ENCODE data around the gene SH2D2A. TPM values are rescaled to one million over a fixed set of nuclear protein-coding genes. Genes with fewer than 3 reads are reported as not detected.

Gene SH2D2A
- total and polyA plus RNA-seq, 9 of the 15 experiments (the other 6 are each of a cell fraction or from before 2014, with no cell fraction given) = 0.89 to 33.6 (median 6.9) TPM

DNA sequence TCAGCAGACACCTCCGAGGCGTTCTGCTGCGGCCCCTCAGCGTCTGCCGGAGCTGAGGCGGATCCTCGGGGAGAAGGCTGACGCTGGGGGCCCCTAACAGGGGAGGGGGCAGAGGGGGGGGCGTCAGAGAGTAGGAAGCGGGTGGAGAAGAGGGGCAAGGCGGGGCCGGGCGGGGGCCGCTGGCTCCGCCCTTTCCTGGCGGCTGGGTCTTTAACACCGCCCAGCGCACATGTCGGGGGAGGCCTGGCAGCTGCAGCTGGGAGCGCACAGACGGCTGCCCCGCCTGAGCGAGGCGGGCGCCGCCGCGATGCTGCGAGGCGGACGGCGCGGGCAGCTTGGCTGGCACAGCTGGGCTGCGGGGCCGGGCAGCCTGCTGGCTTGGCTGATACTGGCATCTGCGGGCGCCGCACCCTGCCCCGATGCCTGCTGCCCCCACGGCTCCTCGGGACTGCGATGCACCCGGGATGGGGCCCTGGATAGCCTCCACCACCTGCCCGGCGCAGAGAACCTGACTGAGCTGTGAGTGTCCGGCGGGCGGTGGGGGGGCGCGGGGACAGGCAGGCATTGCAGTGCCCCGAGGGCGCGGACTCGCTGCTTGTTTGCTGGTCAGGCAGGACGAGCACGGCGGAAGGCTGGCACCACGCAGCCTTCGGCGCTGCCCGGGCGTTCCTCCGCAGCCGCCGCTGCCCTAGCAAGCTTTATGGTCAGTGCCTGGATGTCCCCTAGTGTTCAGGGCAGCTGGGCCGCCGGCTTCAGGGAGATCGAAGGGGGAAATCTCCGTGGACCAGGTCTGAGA is 44.2 kb upstream of the SH2D2A start, which contains the start of gene NTRK1 (continued):
- TF ChIP-seq, protein P1, sequence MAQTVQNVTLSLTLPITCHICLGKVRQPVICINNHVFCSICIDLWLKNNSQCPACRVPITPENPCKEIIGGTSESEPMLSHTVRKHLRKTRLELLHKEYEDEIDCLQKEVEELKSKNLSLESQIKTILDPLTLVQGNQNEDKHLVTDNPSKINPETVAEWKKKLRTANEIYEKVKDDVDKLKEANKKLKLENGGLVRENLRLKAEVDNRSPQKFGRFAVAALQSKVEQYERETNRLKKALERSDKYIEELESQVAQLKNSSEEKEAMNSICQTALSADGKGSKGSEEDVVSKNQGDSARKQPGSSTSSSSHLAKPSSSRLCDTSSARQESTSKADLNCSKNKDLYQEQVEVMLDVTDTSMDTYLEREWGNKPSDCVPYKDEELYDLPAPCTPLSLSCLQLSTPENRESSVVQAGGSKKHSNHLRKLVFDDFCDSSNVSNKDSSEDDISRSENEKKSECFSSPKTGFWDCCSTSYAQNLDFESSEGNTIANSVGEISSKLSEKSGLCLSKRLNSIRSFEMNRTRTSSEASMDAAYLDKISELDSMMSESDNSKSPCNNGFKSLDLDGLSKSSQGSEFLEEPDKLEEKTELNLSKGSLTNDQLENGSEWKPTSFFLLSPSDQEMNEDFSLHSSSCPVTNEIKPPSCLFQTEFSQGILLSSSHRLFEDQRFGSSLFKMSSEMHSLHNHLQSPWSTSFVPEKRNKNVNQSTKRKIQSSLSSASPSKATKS (CRISPR knock-in tag; IDR thresholded peaks at IDR 0.05) = no peak
- TF ChIP-seq XRCC4 (IDR thresholded peaks at IDR 0.05; ENCODE audit: extremely low read depth, insufficient read depth, insufficient read length) (no peak), CC2D1A (IDR thresholded peaks at IDR 0.05) (no peak), HNRNPL (IDR thresholded peaks at IDR 0.05; ENCODE audit: low read depth, low read length) (0 out of 2 replicates have a peak, but pooled peaks have one; percentile 78), NUFIP1 (IDR thresholded peaks at IDR 0.05; ENCODE audit: partially characterized antibody) (no peak), ZSCAN32 (CRISPR knock-in tag; IDR thresholded peaks at IDR 0.05) (no peak), HDGF (IDR thresholded peaks at IDR 0.05) (no peak), EWSR1 (IDR thresholded peaks at IDR 0.05; ENCODE audit: borderline replicate concordance, low read depth, partially characterized antibody) (no peak), ZFPM2 (CRISPR knock-in tag; IDR thresholded peaks at IDR 0.05) (no peak), BDP1 (IDR thresholded peaks at IDR 0.05; ENCODE audit: insufficient read depth, insufficient read length) (no peak), SMARCC2 (IDR thresholded peaks at IDR 0.05; ENCODE audit: low read depth) (no peak), ZNF77 (CRISPR knock-in tag; IDR thresholded peaks at IDR 0.05) (no peak), GATA2 (CRISPR knock-in tag; IDR thresholded peaks at IDR 0.05) (no peak), MYC (IDR thresholded peaks at IDR 0.05; ENCODE audit: low read depth, low read length) (peak; percentile 77), MYC (CRISPR knock-in tag; IDR thresholded peaks at IDR 0.05; ENCODE audit: borderline replicate concordance, low read depth) (no peak), PHTF2 (CRISPR knock-in tag; IDR thresholded peaks at IDR 0.05) (no peak), ZBTB1 (CRISPR knock-in tag; IDR thresholded peaks at IDR 0.05; ENCODE audit: borderline replicate concordance, low read depth) (no peak), ATF1 (CRISPR knock-in tag; IDR thresholded peaks at IDR 0.05) (no peak), ATF1 (tag; IDR thresholded peaks at IDR 0.05) (0 out of 2 replicates have a peak, but pooled peaks have one; percentile 2), CXXC5 (CRISPR knock-in tag; IDR thresholded peaks at IDR 0.05) (peak; percentile 29), ZKSCAN3 (CRISPR knock-in tag; IDR thresholded peaks at IDR 0.05) (no peak), POLR2G (IDR thresholded peaks at IDR 0.05; ENCODE audit: low read depth, low read length) (peak; percentile 71), ZC3H4 (CRISPR knock-in tag; IDR thresholded peaks at IDR 0.05; ENCODE audit: borderline replicate concordance) (no peak)
- TF ChIP-seq, protein P2, sequence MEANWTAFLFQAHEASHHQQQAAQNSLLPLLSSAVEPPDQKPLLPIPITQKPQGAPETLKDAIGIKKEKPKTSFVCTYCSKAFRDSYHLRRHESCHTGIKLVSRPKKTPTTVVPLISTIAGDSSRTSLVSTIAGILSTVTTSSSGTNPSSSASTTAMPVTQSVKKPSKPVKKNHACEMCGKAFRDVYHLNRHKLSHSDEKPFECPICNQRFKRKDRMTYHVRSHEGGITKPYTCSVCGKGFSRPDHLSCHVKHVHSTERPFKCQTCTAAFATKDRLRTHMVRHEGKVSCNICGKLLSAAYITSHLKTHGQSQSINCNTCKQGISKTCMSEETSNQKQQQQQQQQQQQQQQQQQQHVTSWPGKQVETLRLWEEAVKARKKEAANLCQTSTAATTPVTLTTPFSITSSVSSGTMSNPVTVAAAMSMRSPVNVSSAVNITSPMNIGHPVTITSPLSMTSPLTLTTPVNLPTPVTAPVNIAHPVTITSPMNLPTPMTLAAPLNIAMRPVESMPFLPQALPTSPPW (CRISPR knock-in tag; IDR thresholded peaks at IDR 0.05) = peak; percentile 86
- TF ChIP-seq, protein P3, sequence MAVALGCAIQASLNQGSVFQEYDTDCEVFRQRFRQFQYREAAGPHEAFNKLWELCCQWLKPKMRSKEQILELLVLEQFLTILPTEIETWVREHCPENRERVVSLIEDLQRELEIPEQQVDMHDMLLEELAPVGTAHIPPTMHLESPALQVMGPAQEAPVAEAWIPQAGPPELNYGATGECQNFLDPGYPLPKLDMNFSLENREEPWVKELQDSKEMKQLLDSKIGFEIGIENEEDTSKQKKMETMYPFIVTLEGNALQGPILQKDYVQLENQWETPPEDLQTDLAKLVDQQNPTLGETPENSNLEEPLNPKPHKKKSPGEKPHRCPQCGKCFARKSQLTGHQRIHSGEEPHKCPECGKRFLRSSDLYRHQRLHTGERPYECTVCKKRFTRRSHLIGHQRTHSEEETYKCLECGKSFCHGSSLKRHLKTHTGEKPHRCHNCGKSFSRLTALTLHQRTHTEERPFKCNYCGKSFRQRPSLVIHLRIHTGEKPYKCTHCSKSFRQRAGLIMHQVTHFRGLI (CRISPR knock-in tag; IDR thresholded peaks at IDR 0.05) = no peak

All from K562 (cell line).